Liver (tissue), 9 donors: ENCODE results near the gene LRRC7. TPM values are rescaled to one million over a fixed set of nuclear protein-coding genes. Genes with fewer than 3 reads are reported as not detected.

Experiments
- DNase-seq: peaks from one replicate; pipeline ENCODE4 v3.0.0-alpha.2; 2017; ENCODE audit warnings: low spot score
- H3K27ac ChIP-seq, 2 donors: one replicate each; pipeline ENCODE4 v1.7.0; 2013; ENCODE audit warnings: inconsistent platforms in 2 of 2, low read length in 2 of 2, control low read depth in 1 of 2, low read depth in 1 of 2, mild to moderate bottlenecking in 1 of 2
- H3K27me3 ChIP-seq, 4 donors: one replicate each; pipeline versions ENCODE4 v1.6.1 to v1.7.0; 2013; ENCODE audit warnings: low read length in 3 of 4, inconsistent platforms in 1 of 4, mild to moderate bottlenecking in 1 of 4, moderate library complexity in 1 of 4; ENCODE audit not compliant: control insufficient read depth in 4 of 4, insufficient read depth in 4 of 4
- H3K36me3 ChIP-seq, 4 donors: one replicate each; pipeline versions ENCODE4 v1.6.1 to v1.7.0; 2013; ENCODE audit warnings: low read length in 3 of 4, mild to moderate bottlenecking in 3 of 4, low read depth in 1 of 4, moderate library complexity in 1 of 4; ENCODE audit not compliant: control insufficient read depth in 4 of 4, insufficient read depth in 3 of 4
- H3K4me1 ChIP-seq, 4 donors: one replicate each; pipeline versions ENCODE4 v1.6.1 to v1.7.0; 2013; ENCODE audit warnings: low read length in 3 of 4, mild to moderate bottlenecking in 3 of 4, moderate library complexity in 1 of 4; ENCODE audit not compliant: control insufficient read depth in 4 of 4, insufficient read depth in 4 of 4
- H3K4me3 ChIP-seq, 3 donors: one replicate each; pipeline versions ENCODE4 v1.6.1 to v1.7.0; 2013; ENCODE audit warnings: low read length in 3 of 3, control low read depth in 1 of 3, low read depth in 1 of 3, mild to moderate bottlenecking in 1 of 3
- H3K9ac ChIP-seq, 2 donors: one replicate each; pipeline ENCODE4 v1.7.0; 2013; ENCODE audit warnings: low read length in 2 of 2, mild to moderate bottlenecking in 2 of 2, moderate library complexity in 2 of 2, control low read depth in 1 of 2, low read depth in 1 of 2
- H3K9me3 ChIP-seq, 4 donors: one replicate each; pipeline versions ENCODE4 v1.6.1 to v1.7.0; 2013; ENCODE audit warnings: low read length in 3 of 4; ENCODE audit not compliant: control insufficient read depth in 4 of 4
- FOXA1 ChIP-seq: IDR thresholded peaks from 2 replicates; pipeline ENCODE4 v1.6.1; 2016; ENCODE audit warnings: antibody characterized with exemption
- GABPA ChIP-seq, 2 donors: IDR thresholded peaks in 1 of 2; conservative IDR thresholded peaks in 1 of 2; 2 replicates each; pipeline ENCODE4 v1.6.1; 2016; ENCODE audit warnings: antibody characterized with exemption in 2 of 2, mild to moderate bottlenecking in 1 of 2, moderate library complexity in 1 of 2
- HNF4A ChIP-seq, 2 donors: conservative IDR thresholded peaks; 2 replicates each; pipeline ENCODE4 v1.6.1; 2016; ENCODE audit warnings: antibody characterized with exemption in 2 of 2, mild to moderate bottlenecking in 2 of 2
- HNF4G ChIP-seq: IDR thresholded peaks from 2 replicates; pipeline ENCODE4 v1.6.1; 2016; ENCODE audit warnings: antibody characterized with exemption
- JUND ChIP-seq, 2 donors: IDR thresholded peaks; 2 replicates each; pipeline ENCODE4 v1.6.1; 2016; ENCODE audit warnings: antibody characterized with exemption in 2 of 2
- NR2F2 ChIP-seq: IDR thresholded peaks from 2 replicates; pipeline ENCODE4 v1.6.1; 2016; ENCODE audit warnings: antibody characterized with exemption
- RAD21 ChIP-seq, 2 donors: IDR thresholded peaks; 2 replicates each; pipeline ENCODE4 v1.6.1; 2016; ENCODE audit warnings: antibody characterized with exemption in 2 of 2, mild to moderate bottlenecking in 2 of 2
- RXRA ChIP-seq, 2 donors: IDR thresholded peaks; 2 replicates each; pipeline ENCODE4 v1.6.1; 2017 to 2018; ENCODE audit warnings: antibody characterized with exemption in 2 of 2, mild to moderate bottlenecking in 1 of 2
- TAF1 ChIP-seq: conservative IDR thresholded peaks from 2 replicates; pipeline ENCODE4 v1.6.1; 2016; ENCODE audit warnings: antibody characterized with exemption, mild to moderate bottlenecking
- WGBS: extraction: QIAGEN DNeasy Blood & Tissue Kit; methylation state at CpG from one replicate; pipeline ENCODE4 v1.1.7; 2013; 5-methylcytosine and 5-hydroxymethylcytosine counted together
- polyA plus RNA-seq, 2 donors: library from polyadenylated mRNA; stranded (reverse) in 1 of 2; unstranded in 1 of 2; fragments of 200-250 nt in 1 of 2; fragments of >200 nt in 1 of 2; fragmentation: Nextera tagmentation in 1 of 2; extraction: Ambion mirVana in 1 of 2; gene quantifications; one replicate each; pipeline versions ENCODE4 v1.2.1 to v1.2.3, GENCODE V29; 2013 to 2015
- total RNA-seq, 2 donors: library from RNA; depleted of rRNA; stranded (reverse); fragments of >200 nt; gene quantifications; one replicate each; pipeline ENCODE4 v1.2.3, GENCODE V29; 2014
- TF ChIP-seq, protein P1 (sequence below): IDR thresholded peaks from 2 replicates; pipeline ENCODE4 v1.6.1; 2016; ENCODE audit warnings: antibody characterized with exemption, mild to moderate bottlenecking
- TF ChIP-seq, protein P2 (sequence below): fragments of 150-350 bp; IDR thresholded peaks from 2 replicates; pipeline ENCODE4 v1.5.1; 2017; ENCODE audit warnings: improper control_type of control experiment, low read depth, low read length; ENCODE audit not compliant: missing input control
- TF ChIP-seq, protein P3 (sequence below): IDR thresholded peaks from 2 replicates; pipeline ENCODE4 v1.6.1; 2016; ENCODE audit warnings: antibody characterized with exemption
- donor health status: healthy.
- donor health status: healthy.
- donor health status: healthy.
- donor health status: healthy.
- donor health status: healthy.

Gene LRRC7
- total and polyA plus RNA-seq, 4 donors, result 0.08 to 1.1 (median 0.67) TPM

DNA sequence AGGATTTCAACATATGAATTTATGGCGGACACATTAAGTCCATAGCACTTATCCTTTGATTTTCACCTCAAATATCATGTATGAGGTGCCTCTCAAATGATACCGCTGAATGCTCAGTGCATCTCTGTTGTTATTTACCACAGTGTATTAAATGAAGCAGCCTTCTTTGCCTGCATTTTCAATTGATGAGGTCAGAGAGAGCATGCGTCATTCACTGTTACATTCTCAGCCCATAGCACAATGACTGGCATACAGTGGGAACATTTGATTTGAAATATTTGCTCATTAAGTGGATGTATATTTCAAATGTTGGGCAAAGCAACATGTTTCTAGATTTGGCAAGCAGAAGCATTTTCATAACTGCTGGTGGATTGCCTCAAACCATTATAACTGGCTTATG lies 45.7 kb downstream of the LRRC7 start:
- TF ChIP-seq JUND (IDR thresholded peaks at IDR 0.05) (no peak), RXRA (IDR thresholded peaks at IDR 0.05) (no peak), NR2F2 (no peak), GABPA (IDR thresholded peaks at IDR 0.05 in 1 of 2, conservative IDR thresholded peaks at IDR 0.05 in 1 of 2) (no peak), HNF4G (no peak), FOXA1 (no peak), HNF4A (conservative IDR thresholded peaks at IDR 0.05) (no peak)
- TF ChIP-seq, protein P1, sequence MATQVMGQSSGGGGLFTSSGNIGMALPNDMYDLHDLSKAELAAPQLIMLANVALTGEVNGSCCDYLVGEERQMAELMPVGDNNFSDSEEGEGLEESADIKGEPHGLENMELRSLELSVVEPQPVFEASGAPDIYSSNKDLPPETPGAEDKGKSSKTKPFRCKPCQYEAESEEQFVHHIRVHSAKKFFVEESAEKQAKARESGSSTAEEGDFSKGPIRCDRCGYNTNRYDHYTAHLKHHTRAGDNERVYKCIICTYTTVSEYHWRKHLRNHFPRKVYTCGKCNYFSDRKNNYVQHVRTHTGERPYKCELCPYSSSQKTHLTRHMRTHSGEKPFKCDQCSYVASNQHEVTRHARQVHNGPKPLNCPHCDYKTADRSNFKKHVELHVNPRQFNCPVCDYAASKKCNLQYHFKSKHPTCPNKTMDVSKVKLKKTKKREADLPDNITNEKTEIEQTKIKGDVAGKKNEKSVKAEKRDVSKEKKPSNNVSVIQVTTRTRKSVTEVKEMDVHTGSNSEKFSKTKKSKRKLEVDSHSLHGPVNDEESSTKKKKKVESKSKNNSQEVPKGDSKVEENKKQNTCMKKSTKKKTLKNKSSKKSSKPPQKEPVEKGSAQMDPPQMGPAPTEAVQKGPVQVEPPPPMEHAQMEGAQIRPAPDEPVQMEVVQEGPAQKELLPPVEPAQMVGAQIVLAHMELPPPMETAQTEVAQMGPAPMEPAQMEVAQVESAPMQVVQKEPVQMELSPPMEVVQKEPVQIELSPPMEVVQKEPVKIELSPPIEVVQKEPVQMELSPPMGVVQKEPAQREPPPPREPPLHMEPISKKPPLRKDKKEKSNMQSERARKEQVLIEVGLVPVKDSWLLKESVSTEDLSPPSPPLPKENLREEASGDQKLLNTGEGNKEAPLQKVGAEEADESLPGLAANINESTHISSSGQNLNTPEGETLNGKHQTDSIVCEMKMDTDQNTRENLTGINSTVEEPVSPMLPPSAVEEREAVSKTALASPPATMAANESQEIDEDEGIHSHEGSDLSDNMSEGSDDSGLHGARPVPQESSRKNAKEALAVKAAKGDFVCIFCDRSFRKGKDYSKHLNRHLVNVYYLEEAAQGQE, result no peak
- TF ChIP-seq, protein P2, sequence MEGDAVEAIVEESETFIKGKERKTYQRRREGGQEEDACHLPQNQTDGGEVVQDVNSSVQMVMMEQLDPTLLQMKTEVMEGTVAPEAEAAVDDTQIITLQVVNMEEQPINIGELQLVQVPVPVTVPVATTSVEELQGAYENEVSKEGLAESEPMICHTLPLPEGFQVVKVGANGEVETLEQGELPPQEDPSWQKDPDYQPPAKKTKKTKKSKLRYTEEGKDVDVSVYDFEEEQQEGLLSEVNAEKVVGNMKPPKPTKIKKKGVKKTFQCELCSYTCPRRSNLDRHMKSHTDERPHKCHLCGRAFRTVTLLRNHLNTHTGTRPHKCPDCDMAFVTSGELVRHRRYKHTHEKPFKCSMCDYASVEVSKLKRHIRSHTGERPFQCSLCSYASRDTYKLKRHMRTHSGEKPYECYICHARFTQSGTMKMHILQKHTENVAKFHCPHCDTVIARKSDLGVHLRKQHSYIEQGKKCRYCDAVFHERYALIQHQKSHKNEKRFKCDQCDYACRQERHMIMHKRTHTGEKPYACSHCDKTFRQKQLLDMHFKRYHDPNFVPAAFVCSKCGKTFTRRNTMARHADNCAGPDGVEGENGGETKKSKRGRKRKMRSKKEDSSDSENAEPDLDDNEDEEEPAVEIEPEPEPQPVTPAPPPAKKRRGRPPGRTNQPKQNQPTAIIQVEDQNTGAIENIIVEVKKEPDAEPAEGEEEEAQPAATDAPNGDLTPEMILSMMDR, result no peak
- 92% methylated on average over 3 of the region's 3 CpGs for WGBS
- Histone ChIP-seq H3K9ac (no peak overlapping the region), H3K36me3 (no peaks in the 10 kb centered on the region), H3K4me1 (no peaks in the 10 kb centered on the region), H3K9me3 (peaks cover 0 to 2% (median 0%) of the 10 kb centered on the region in 4 donors), H3K27me3 (no peaks in the 10 kb centered on the region), H3K4me3 (no peak overlapping the region), H3K27ac (no peak overlapping the region)
- DNase-seq, result no peak

DNA sequence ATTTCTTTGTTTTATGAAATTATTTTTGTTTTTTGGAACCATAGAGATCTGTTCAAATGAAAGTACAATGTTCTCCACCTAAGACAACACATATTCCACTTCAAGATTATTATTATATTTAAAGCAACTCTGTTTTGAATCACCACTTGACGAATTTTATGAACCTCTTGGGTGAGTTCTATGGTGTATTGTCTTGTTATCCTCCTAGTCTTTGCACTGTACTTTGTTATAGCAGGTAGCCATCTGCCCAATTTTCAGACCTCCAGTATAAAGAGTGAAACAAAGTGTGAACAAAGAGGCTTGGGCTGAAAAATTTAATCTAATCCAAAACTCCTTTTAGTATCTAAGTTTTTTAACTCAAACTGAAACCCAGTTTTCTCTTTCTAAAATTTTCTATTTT lies 71.0 kb downstream of the LRRC7 start:
- Histone ChIP-seq H3K9me3 (no peaks in the 10 kb centered on the region), H3K27ac (no peak overlapping the region), H3K4me1 (no peaks in the 10 kb centered on the region), H3K36me3 (no peaks in the 10 kb centered on the region), H3K27me3 (no peaks in the 10 kb centered on the region), H3K4me3 (no peak overlapping the region), H3K9ac (no peak overlapping the region)
- no peak for DNase-seq
- no peak for TF ChIP-seq TAF1
- TF ChIP-seq, protein P3, sequence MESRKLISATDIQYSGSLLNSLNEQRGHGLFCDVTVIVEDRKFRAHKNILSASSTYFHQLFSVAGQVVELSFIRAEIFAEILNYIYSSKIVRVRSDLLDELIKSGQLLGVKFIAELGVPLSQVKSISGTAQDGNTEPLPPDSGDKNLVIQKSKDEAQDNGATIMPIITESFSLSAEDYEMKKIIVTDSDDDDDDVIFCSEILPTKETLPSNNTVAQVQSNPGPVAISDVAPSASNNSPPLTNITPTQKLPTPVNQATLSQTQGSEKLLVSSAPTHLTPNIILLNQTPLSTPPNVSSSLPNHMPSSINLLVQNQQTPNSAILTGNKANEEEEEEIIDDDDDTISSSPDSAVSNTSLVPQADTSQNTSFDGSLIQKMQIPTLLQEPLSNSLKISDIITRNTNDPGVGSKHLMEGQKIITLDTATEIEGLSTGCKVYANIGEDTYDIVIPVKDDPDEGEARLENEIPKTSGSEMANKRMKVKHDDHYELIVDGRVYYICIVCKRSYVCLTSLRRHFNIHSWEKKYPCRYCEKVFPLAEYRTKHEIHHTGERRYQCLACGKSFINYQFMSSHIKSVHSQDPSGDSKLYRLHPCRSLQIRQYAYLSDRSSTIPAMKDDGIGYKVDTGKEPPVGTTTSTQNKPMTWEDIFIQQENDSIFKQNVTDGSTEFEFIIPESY, result no peak
- 56% methylated on average over 1 of the region's 1 CpG for WGBS

DNA sequence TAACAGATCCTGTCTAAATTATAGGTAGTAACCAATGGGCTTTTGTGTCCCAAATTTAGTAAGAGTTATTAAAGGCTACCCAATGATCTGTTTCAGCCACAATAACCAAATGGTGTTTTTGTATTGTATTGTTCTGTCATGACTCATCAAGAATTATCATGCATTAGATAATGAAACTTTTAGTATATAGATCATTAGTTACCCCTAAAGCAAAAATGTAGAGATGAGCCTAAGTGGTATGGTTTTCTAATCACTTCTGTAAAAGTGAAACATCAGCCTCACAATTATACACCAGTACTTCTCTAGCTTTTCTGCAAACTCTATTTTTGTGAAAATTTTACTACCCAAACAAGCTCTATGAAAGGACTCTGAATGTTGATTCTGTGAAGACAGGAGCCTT lies 71.4 kb downstream of the LRRC7 start:
- no peak overlapping the region for H3K4me3 ChIP-seq
- no peaks in the 10 kb centered on the region for H3K9me3 ChIP-seq
- no peak overlapping the region for H3K27ac ChIP-seq
- no peak overlapping the region for H3K9ac ChIP-seq
- no peak for DNase-seq
- no peaks in the 10 kb centered on the region for H3K27me3 ChIP-seq
- no peaks in the 10 kb centered on the region for H3K36me3 ChIP-seq
- H3K4me1 ChIP-seq, result no peaks in the 10 kb centered on the region
- TF ChIP-seq, protein P3, result no peak
- TF ChIP-seq, protein P1, result no peak
- TF ChIP-seq RAD21 (IDR thresholded peaks at IDR 0.05), result no peak
